Activated naive CD8-positive, alpha-beta T cell treated with anti-CD3 and anti-CD28 coated beads, Interleukin-2, amount 10 ng/mL, durations not matched to agents 7 days and 5 days (primary cell): ENCODE data around the gene FAM168A. TPM values are rescaled to one million over a fixed set of nuclear protein-coding genes. Genes with fewer than 3 reads are reported as not detected.
A peak's percentile ranks its signal among the peaks of the same experiment; 100 is the strongest.

ENCODE experiments used
- ATAC-seq: fragments of 150-1000 bp; cut with Tn5 transposase; one replicate; pipeline ENCODE4 v1.10.0; 2021; ENCODE audit warnings: low read depth, moderate library complexity
- POLR2A ChIA-PET: fragments of 350-600 bp; sonication (Branson Sonifier 250); formaldehyde crosslinking; loops from one replicate; lab custom pipeline; 2021; ENCODE audit warnings: antibody characterized with exemption; lab: Charles Lee
- DNase-seq: peaks from one replicate; pipeline ENCODE4 v3.0.0; 2021
- H3K27ac Mint-ChIP-seq: one replicate; pipeline ENCODE4 v1.8.0; 2022; ENCODE audit warnings: mild to moderate bottlenecking, mixed read lengths
- H3K27me3 Mint-ChIP-seq: one replicate; pipeline ENCODE4 v1.8.0; 2022; ENCODE audit warnings: mild to moderate bottlenecking, moderate library complexity, mixed read lengths
- H3K36me3 Mint-ChIP-seq: one replicate; pipeline ENCODE4 v1.8.0; 2021; ENCODE audit warnings: mild to moderate bottlenecking, mixed read lengths
- H3K4me1 Mint-ChIP-seq: one replicate; pipeline ENCODE4 v1.8.0; 2021; ENCODE audit warnings: mixed read lengths
- H3K4me3 Mint-ChIP-seq: one replicate; pipeline ENCODE4 v1.8.0; 2022; ENCODE audit warnings: mild to moderate bottlenecking, moderate library complexity, mixed read lengths
- H3K9me3 Mint-ChIP-seq: one replicate; pipeline ENCODE4 v1.8.0; 2021; ENCODE audit warnings: mixed read lengths
- total RNA-seq, 2 experiments: library from RNA; stranded (reverse); gene quantifications; one replicate each; pipeline ENCODE4 v1.2.3, GENCODE V29; 2021

The FAM168A gene
- total RNA-seq, 2 experiments from 2014 or later, result 27.3 to 31.0 TPM

GRCh38 chr11:73429121-73429750 is 168.7 kb downstream of the FAM168A start:
- POLR2A ChIA-PET, result no interaction called here
- Mint-ChIP-seq H3K9me3 (no peaks in the 10 kb centered on the region), H3K27ac (no peak overlapping the region), H3K36me3 (peaks cover 5% of the 10 kb centered on the region), H3K4me1 (peaks cover 10% of the 10 kb centered on the region), H3K27me3 (no peaks in the 10 kb centered on the region), H3K4me3 (no peak overlapping the region)
- DNase-seq (no peak), ATAC-seq (no peak)

- no peak overlapping the region for H3K27ac Mint-ChIP-seq
- no peaks in the 10 kb centered on the region for H3K27me3 Mint-ChIP-seq
- H3K36me3 Mint-ChIP-seq, result peaks cover 5% of the 10 kb centered on the region
- no peak overlapping the region for H3K4me3 Mint-ChIP-seq
- no peaks in the 10 kb centered on the region for H3K9me3 Mint-ChIP-seq
- ATAC-seq, result no peak
- POLR2A ChIA-PET, result no interaction called here
- DNase-seq, result no peak
- H3K4me1 Mint-ChIP-seq, result peaks cover 10% of the 10 kb centered on the region
Measured at GRCh38 chr11:73428699-73429098, 169.2 kb downstream of the FAM168A start.

GRCh38 chr11:73428227-73428626 is 169.7 kb downstream of the FAM168A start:
- ATAC-seq (no peak), DNase-seq (no peak)
- Mint-ChIP-seq H3K4me1 (peaks cover 10% of the 10 kb centered on the region), H3K36me3 (peaks cover 5% of the 10 kb centered on the region), H3K27ac (no peak overlapping the region), H3K9me3 (no peaks in the 10 kb centered on the region), H3K4me3 (no peak overlapping the region), H3K27me3 (no peaks in the 10 kb centered on the region)
- POLR2A ChIA-PET, result no interaction called here

GRCh38 chr11:73426219-73426850 is 171.6 kb downstream of the FAM168A start:
- ATAC-seq, result no peak
- H3K27me3 Mint-ChIP-seq, result no peaks in the 10 kb centered on the region
- peaks cover 10% of the 10 kb centered on the region for H3K4me1 Mint-ChIP-seq
- H3K36me3 Mint-ChIP-seq, result peaks cover 6% of the 10 kb centered on the region
- H3K9me3 Mint-ChIP-seq, result no peaks in the 10 kb centered on the region
- DNase-seq, result no peak
- H3K27ac Mint-ChIP-seq, result no peak overlapping the region
- POLR2A ChIA-PET, result no interaction called here
- no peak overlapping the region for H3K4me3 Mint-ChIP-seq

GRCh38 chr11:73425108-73425507 is 172.8 kb downstream of the FAM168A start:
- Mint-ChIP-seq H3K9me3 (no peaks in the 10 kb centered on the region), H3K36me3 (peaks cover 7% of the 10 kb centered on the region), H3K4me1 (peaks cover 10% of the 10 kb centered on the region), H3K27me3 (no peaks in the 10 kb centered on the region), H3K27ac (no peak overlapping the region), H3K4me3 (no peak overlapping the region)
- POLR2A ChIA-PET, result no interaction called here
- DNase-seq, result no peak
- ATAC-seq, result no peak

GRCh38 chr11:73423506-73423905 is 174.4 kb downstream of the FAM168A start:
- no peak for DNase-seq
- H3K9me3 Mint-ChIP-seq, result no peaks in the 10 kb centered on the region
- peaks cover 9% of the 10 kb centered on the region for H3K36me3 Mint-ChIP-seq
- no peak overlapping the region for H3K4me3 Mint-ChIP-seq
- no peaks in the 10 kb centered on the region for H3K27me3 Mint-ChIP-seq
- no peak overlapping the region for H3K27ac Mint-ChIP-seq
- no peak for ATAC-seq
- POLR2A ChIA-PET, result no interaction called here
- H3K4me1 Mint-ChIP-seq, result peaks cover 9% of the 10 kb centered on the region

GRCh38 chr11:73422886-73423285 is 175.0 kb downstream of the FAM168A start:
- Mint-ChIP-seq H3K27ac (no peak overlapping the region), H3K4me1 (peaks cover 3% of the 10 kb centered on the region), H3K36me3 (peaks cover 16% of the 10 kb centered on the region), H3K27me3 (no peaks in the 10 kb centered on the region), H3K9me3 (no peaks in the 10 kb centered on the region), H3K4me3 (no peak overlapping the region)
- DNase-seq (no peak), ATAC-seq (no peak)
- POLR2A ChIA-PET, result no interaction called here

GRCh38 chr11:73420136-73420535 is 177.8 kb downstream of the FAM168A start:
- POLR2A ChIA-PET, result no interaction called here
- Mint-ChIP-seq H3K9me3 (no peaks in the 10 kb centered on the region), H3K36me3 (peaks cover 25% of the 10 kb centered on the region), H3K27ac (no peak overlapping the region), H3K4me3 (no peak overlapping the region), H3K4me1 (peaks cover 3% of the 10 kb centered on the region), H3K27me3 (no peaks in the 10 kb centered on the region)
- ATAC-seq (no peak), DNase-seq (no peak)

- H3K27me3 Mint-ChIP-seq, result no peaks in the 10 kb centered on the region
- DNase-seq, result no peak
- no peaks in the 10 kb centered on the region for H3K9me3 Mint-ChIP-seq
- H3K4me1 Mint-ChIP-seq, result peaks cover 11% of the 10 kb centered on the region
- H3K4me3 Mint-ChIP-seq, result no peak overlapping the region
- peaks cover 29% of the 10 kb centered on the region for H3K36me3 Mint-ChIP-seq
- POLR2A ChIA-PET, result no interaction called here
- no peak for ATAC-seq
- H3K27ac Mint-ChIP-seq, result no peak overlapping the region
Measured at GRCh38 chr11:73416786-73417185, 181.1 kb downstream of the FAM168A start.

- Mint-ChIP-seq H3K9me3 (no peaks in the 10 kb centered on the region), H3K27me3 (no peaks in the 10 kb centered on the region), H3K4me1 (peaks cover 11% of the 10 kb centered on the region), H3K27ac (no peak overlapping the region), H3K36me3 (peaks cover 26% of the 10 kb centered on the region), H3K4me3 (no peak overlapping the region)
- ATAC-seq (no peak), DNase-seq (no peak)
- POLR2A ChIA-PET, result no interaction called here
Measured at GRCh38 chr11:73415854-73416615, 181.9 kb downstream of the FAM168A start.

GRCh38 chr11:73414977-73415651 is 182.8 kb downstream of the FAM168A start:
- no peaks in the 10 kb centered on the region for H3K9me3 Mint-ChIP-seq
- no peak overlapping the region for H3K27ac Mint-ChIP-seq
- no peak for DNase-seq
- H3K36me3 Mint-ChIP-seq, result peaks cover 26% of the 10 kb centered on the region
- POLR2A ChIA-PET, result no interaction called here
- H3K27me3 Mint-ChIP-seq, result no peaks in the 10 kb centered on the region
- ATAC-seq, result peak; percentile 67
- H3K4me3 Mint-ChIP-seq, result no peak overlapping the region
- H3K4me1 Mint-ChIP-seq, result peaks cover 11% of the 10 kb centered on the region

- DNase-seq (no peak), ATAC-seq (no peak)
- peaks cover 26% of the 10 kb centered on the region for H3K36me3 Mint-ChIP-seq
- H3K4me3 Mint-ChIP-seq, result no peak overlapping the region
- POLR2A ChIA-PET, result interaction anchor here (0.5 kb wide), 1 partner anchor 26 kb away, joined by 5 read pairs; no protein-coding TSS in a partner anchor
- peaks cover 11% of the 10 kb centered on the region for H3K4me1 Mint-ChIP-seq
- H3K27ac Mint-ChIP-seq, result no peak overlapping the region
- H3K9me3 Mint-ChIP-seq, result no peaks in the 10 kb centered on the region
- no peaks in the 10 kb centered on the region for H3K27me3 Mint-ChIP-seq
Measured at GRCh38 chr11:73413256-73413655, 184.7 kb downstream of the FAM168A start.

GRCh38 chr11:73412308-73412707 is 185.6 kb downstream of the FAM168A start:
- DNase-seq, result no peak
- Mint-ChIP-seq H3K27me3 (no peaks in the 10 kb centered on the region), H3K4me1 (peaks cover 11% of the 10 kb centered on the region), H3K4me3 (no peak overlapping the region), H3K36me3 (peaks cover 19% of the 10 kb centered on the region), H3K27ac (no peak overlapping the region), H3K9me3 (no peaks in the 10 kb centered on the region)
- POLR2A ChIA-PET, result no interaction called here
- no peak for ATAC-seq
